ENCODE data around the gene HRAS.

HRAS gene

DNA sequence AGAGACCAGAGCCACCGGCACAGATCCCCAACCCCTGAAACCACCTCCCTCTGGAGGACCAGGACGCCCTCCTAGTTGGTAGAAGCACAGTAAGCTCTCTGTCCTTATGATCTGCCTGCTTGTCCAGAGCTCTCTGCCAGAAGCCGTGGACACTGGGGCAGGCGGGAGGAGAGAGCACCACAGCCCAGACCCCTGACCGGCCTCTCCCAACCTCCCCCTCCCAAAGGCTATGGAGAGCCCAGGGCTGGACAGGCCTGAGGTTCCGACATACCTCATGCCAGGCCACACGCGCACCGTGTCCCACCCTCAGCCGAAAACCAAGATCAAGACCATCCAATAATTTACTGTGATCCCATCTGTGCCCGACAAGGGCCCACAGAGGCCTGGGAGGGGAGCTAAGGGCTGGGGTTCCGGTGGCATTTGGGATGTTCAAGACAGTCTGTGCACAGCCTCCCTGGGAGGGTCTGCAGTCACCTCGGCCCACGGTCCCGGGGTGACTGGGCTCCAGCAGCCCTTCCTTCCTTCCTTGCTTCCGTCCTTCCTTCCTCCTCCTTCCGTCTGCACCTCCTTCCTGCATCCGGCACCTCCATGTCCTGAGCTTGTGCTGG lies 3.4 kb downstream of the HRAS start:
- Histone ChIP-seq H3K27me3 (ENCODE audit: control insufficient read depth, low read length) (no peaks in the 10 kb centered on the region), H3K4me2 (ENCODE audit: low read length) (no peak overlapping the region), H3K36me3 (ENCODE audit: control insufficient read depth, low read length) (peaks cover 29% of the 10 kb centered on the region), H3K9me2 (replicated peaks; ENCODE audit: control insufficient read depth, low read length) (no peaks in the 10 kb centered on the region), H3K4me1 (ENCODE audit: control insufficient read depth, low read length) (peaks cover 21% of the 10 kb centered on the region), H3K9me3 (ENCODE audit: control insufficient read depth, insufficient read depth, low read length) (no peaks in the 10 kb centered on the region), H3K4me3 (ENCODE audit: low read length) (no peak overlapping the region), H4K20me1 (ENCODE audit: control insufficient read depth, insufficient read depth, low read depth, low read length) (no peaks in the 10 kb centered on the region), H3K27ac (ENCODE audit: low read depth, low read length) (no peak overlapping the region), H3K79me2 (ENCODE audit: control insufficient read depth, low read length) (peaks cover 20% of the 10 kb centered on the region), H3F3A (ENCODE audit: control insufficient read depth, insufficient read depth) (peaks cover 10% of the 10 kb centered on the region)
- TF ChIP-seq, protein P1, sequence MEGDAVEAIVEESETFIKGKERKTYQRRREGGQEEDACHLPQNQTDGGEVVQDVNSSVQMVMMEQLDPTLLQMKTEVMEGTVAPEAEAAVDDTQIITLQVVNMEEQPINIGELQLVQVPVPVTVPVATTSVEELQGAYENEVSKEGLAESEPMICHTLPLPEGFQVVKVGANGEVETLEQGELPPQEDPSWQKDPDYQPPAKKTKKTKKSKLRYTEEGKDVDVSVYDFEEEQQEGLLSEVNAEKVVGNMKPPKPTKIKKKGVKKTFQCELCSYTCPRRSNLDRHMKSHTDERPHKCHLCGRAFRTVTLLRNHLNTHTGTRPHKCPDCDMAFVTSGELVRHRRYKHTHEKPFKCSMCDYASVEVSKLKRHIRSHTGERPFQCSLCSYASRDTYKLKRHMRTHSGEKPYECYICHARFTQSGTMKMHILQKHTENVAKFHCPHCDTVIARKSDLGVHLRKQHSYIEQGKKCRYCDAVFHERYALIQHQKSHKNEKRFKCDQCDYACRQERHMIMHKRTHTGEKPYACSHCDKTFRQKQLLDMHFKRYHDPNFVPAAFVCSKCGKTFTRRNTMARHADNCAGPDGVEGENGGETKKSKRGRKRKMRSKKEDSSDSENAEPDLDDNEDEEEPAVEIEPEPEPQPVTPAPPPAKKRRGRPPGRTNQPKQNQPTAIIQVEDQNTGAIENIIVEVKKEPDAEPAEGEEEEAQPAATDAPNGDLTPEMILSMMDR (IDR thresholded peaks at IDR 0.05; ENCODE audit: low read depth, low read length, poor library complexity, severe bottlenecking): no peak
- TF ChIP-seq EZH2phosphoT487 (IDR thresholded peaks at IDR 0.05; ENCODE audit: borderline replicate concordance, low read length): no peak

DNA sequence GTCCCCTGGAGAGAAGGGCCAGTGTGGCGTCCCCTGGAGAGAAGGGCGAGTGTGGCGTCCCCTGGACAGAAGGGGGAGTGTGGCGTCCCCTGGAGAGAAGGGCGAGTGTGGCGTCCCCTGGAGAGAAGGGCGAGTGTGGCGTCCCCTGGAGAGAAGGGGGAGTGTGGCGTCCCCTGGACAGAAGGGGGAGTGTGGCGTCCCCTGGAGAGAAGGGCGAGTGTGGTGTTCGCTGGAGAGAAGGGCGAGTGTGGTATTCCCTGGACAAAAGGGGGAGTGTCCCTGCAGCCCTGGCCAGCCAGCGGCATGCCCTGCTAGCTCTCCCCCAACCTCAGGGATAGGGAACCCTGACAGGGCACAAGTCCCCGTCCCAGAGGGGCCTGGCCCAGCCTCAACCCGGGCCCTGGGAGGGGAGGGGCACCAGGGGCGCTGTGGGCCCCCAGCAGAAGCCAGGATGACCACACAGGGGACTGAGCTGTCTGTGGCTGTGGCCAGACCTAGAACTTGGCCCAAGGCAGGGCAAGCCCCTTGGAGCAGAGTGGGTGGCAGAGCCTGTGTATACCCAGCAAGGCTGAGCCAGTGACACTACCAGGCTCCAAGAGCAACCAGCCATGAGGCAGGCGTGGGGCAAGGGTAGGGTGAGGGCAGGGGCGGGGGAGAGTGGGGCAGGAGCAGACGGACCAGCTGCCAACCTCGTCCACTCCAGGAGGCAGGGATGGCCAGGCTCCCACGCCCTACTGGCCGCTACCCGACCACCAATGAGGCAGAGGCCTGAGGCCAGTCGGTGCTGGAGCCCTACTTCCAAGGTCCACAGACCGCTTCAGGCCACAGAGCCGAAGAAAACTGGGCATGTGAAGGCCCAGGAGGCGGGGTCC lies 4.2 kb downstream of the HRAS start:
- H4K20me1 ChIP-seq (ENCODE audit: control insufficient read depth, insufficient read depth, low read depth, low read length): no peaks in the 10 kb centered on the region
- TF ChIP-seq EZH2phosphoT487 (IDR thresholded peaks at IDR 0.05; ENCODE audit: borderline replicate concordance, low read length): no peak
- TF ChIP-seq, protein P1 (IDR thresholded peaks at IDR 0.05; ENCODE audit: low read depth, low read length, poor library complexity, severe bottlenecking): no peak
- H3K4me2 ChIP-seq (ENCODE audit: low read length): no peak overlapping the region
- H3K4me1 ChIP-seq (ENCODE audit: control insufficient read depth, low read length): peaks cover 13% of the 10 kb centered on the region
- H3K4me3 ChIP-seq (ENCODE audit: low read length): no peak overlapping the region
- peaks cover 2% of the 10 kb centered on the region for H3F3A ChIP-seq (ENCODE audit: control insufficient read depth, insufficient read depth)
- no peaks in the 10 kb centered on the region for H3K27me3 ChIP-seq (ENCODE audit: control insufficient read depth, low read length)
- H3K27ac ChIP-seq (ENCODE audit: low read depth, low read length): no peak overlapping the region
- peaks cover 19% of the 10 kb centered on the region for H3K79me2 ChIP-seq (ENCODE audit: control insufficient read depth, low read length)
- no peaks in the 10 kb centered on the region for H3K9me2 ChIP-seq (replicated peaks; ENCODE audit: control insufficient read depth, low read length)
- H3K36me3 ChIP-seq (ENCODE audit: control insufficient read depth, low read length): peaks cover 29% of the 10 kb centered on the region
- no peaks in the 10 kb centered on the region for H3K9me3 ChIP-seq (ENCODE audit: control insufficient read depth, insufficient read depth, low read length)

DNA sequence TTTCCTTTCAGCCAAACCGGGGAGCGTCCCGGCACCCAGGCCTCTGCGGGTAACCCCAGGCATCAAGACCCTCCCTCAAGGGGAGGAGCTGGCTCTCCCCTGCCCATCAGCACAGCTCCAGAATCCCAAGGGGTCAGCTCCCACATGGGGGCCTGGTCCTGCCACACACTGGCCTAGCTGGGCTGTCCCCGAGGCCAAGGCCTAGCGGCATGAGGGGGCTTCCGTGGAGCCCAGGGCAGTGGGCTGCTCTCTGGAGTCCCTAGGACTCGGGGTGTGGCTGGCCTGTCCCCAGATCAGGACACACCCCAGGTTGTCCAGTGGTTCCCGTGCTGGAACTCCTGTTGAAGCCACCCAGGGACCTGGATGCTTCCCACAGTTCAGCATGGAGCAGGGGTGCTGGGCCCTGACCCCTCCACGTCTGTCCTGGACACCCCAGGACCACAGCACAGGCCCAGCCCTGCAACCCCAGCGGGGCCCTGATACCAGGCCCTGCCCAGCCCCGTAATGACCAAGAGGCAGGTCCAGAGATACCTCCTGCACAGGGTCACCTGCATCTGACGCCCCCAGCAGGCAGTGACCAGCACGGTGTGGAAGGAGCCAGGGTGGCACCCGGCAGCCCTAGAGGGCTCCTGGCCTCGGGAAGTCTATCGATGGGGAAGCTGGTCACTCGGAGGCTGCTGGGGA lies 5.5 kb downstream of the HRAS start:
- Histone ChIP-seq H4K20me1 (ENCODE audit: control insufficient read depth, insufficient read depth, low read depth, low read length) (no peaks in the 10 kb centered on the region), H3K27ac (ENCODE audit: low read depth, low read length) (no peak overlapping the region), H3K4me2 (ENCODE audit: low read length) (no peak overlapping the region), H3K4me3 (ENCODE audit: low read length) (no peak overlapping the region), H3K36me3 (ENCODE audit: control insufficient read depth, low read length) (peaks cover 29% of the 10 kb centered on the region), H3K9me3 (ENCODE audit: control insufficient read depth, insufficient read depth, low read length) (no peaks in the 10 kb centered on the region), H3F3A (ENCODE audit: control insufficient read depth, insufficient read depth) (no peaks in the 10 kb centered on the region), H3K9me2 (replicated peaks; ENCODE audit: control insufficient read depth, low read length) (no peaks in the 10 kb centered on the region), H3K4me1 (ENCODE audit: control insufficient read depth, low read length) (peaks cover 11% of the 10 kb centered on the region), H3K27me3 (ENCODE audit: control insufficient read depth, low read length) (no peaks in the 10 kb centered on the region), H3K79me2 (ENCODE audit: control insufficient read depth, low read length) (peaks cover 16% of the 10 kb centered on the region)
- no peak for TF ChIP-seq EZH2phosphoT487 (IDR thresholded peaks at IDR 0.05; ENCODE audit: borderline replicate concordance, low read length)
- TF ChIP-seq, protein P1 (IDR thresholded peaks at IDR 0.05; ENCODE audit: low read depth, low read length, poor library complexity, severe bottlenecking): no peak

Data from DOHH2 (cell line).